Fibroblast of the aortic adventitia (primary cell): Measurements from ENCODE around the gene VSIR. TPM values are rescaled to one million over a fixed set of nuclear protein-coding genes. Genes with fewer than 3 reads are reported as not detected.

Experiments
- DNase-seq: peaks from one replicate; pipeline ENCODE4 v3.0.0-alpha.2; 2010; ENCODE audit warnings: low read depth
- H3K4me3 ChIP-seq: 2 replicates; pipeline ENCODE4 v1.5.1; 2011; ENCODE audit warnings: low read depth, mild to moderate bottlenecking, control low read depth, low read length, moderate library complexity
- total RNA-seq: library from RNA; depleted of rRNA; stranded (reverse); fragments of >200 nt; gene quantifications from 2 replicates; pipeline ENCODE4 v1.2.3, GENCODE V29; 2012; ENCODE audit warnings: low replicate concordance
- TF ChIP-seq, protein P1 (sequence below): IDR thresholded peaks from 2 replicates; pipeline ENCODE4 v1.5.1; 2011; ENCODE audit warnings: mild to moderate bottlenecking, low read length, control low read depth, inconsistent platforms; ENCODE audit not compliant: insufficient read depth

VSIR gene
- total RNA-seq, 1 donor = 16.9 TPM

DNA sequence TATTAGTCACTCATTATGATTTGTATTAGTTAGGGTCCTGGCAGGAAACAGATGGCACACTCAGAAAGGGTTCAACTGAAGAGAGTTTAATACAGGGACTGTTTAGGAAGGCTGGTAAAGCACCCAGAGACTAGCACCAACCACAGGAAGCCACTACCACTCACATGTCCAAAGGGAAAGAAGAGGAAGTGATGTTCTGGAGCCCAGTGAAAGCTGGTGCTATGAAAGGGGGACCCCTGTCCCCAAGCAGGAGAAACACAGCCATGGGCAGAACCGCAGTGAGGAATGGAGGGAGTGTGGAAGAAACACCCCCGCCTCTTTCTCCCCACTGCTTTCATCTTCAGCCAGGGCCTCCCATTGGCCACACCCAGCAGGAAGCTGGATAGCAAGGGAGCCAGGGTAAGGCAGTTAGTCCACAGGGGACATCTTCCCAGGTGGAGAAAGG, 3.2 kb upstream of the VSIR start:
- TF ChIP-seq, protein P1, sequence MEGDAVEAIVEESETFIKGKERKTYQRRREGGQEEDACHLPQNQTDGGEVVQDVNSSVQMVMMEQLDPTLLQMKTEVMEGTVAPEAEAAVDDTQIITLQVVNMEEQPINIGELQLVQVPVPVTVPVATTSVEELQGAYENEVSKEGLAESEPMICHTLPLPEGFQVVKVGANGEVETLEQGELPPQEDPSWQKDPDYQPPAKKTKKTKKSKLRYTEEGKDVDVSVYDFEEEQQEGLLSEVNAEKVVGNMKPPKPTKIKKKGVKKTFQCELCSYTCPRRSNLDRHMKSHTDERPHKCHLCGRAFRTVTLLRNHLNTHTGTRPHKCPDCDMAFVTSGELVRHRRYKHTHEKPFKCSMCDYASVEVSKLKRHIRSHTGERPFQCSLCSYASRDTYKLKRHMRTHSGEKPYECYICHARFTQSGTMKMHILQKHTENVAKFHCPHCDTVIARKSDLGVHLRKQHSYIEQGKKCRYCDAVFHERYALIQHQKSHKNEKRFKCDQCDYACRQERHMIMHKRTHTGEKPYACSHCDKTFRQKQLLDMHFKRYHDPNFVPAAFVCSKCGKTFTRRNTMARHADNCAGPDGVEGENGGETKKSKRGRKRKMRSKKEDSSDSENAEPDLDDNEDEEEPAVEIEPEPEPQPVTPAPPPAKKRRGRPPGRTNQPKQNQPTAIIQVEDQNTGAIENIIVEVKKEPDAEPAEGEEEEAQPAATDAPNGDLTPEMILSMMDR = no peak
- no peak for DNase-seq
- H3K4me3 ChIP-seq = no peak overlapping the region

DNA sequence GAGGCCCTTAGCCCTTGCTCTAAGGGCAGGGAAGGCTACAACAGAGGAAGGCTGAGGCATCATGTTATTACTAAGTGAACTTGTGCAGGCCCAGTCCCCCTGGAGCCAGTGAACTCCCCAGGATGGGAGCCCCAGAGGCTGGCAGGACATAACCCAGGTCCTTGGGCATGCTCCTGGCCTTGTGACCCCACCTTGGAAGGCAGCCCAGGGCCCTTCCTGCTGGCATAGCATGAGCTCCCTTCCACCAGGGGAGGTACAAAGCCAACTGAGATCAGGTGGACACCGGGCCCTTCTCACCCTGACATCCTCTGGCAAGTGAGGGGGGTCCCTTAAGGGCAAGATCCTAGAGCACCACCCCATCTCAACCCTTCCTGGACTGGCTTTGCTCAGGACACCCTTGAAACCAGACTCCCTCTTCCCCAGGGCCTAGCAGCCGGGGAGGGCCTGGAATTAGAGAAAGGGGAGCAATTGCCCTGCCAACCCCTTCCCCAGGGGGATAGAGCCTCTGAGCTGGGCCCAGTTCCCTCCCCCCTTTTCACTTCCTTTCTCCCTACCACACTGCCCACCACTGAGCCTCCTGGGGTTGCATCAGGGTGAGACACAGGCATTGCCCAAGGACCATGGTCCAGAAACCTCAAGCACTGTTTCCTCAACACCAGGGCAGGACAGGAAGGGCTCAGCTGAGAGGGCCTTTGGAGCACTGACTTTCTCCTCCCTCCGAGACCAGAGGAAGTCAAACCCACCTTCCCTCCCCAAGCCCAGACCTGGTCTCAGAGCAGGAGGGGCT, 1.8 kb upstream of the VSIR start:
- DNase-seq = no peak
- H3K4me3 ChIP-seq = no peak overlapping the region
- TF ChIP-seq, protein P1 = no peak

GRCh38 chr10:71772832-71773220, 494 bp downstream of the VSIR start:
- TF ChIP-seq, protein P1 = no peak
- H3K4me3 ChIP-seq = peak overlapping the region; percentile 90
- no peak for DNase-seq

- TF ChIP-seq, protein P1 = no peak
- peak overlapping the region; percentile 90 for H3K4me3 ChIP-seq
- peak; percentile 87 for DNase-seq
These were observed 1.3 kb downstream of the VSIR start for GRCh38 chr10:71771821-71772617.

DNA sequence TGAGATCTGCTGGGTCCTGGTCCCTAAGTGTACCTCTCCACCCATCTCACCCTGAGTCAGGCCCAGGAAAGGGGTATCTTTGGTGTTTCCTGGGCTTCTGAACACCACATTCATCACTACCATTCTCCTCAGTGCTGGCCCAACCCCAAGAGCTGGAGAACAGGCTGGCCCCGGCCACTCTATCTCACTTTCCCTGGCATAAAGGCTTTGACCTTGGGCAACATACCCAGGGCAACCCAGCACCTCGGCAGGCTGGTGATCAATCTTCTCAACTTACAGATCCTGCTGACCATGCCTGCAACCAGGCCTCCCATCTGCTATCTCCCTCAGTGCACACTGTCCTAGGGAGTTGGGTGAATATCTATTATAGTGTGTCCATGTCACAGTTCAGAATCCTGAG, 2.1 kb downstream of the VSIR start:
- TF ChIP-seq, protein P1 = no peak
- H3K4me3 ChIP-seq = no peak overlapping the region
- DNase-seq = no peak

GRCh38 chr10:71770789-71771188, 2.5 kb downstream of the VSIR start:
- TF ChIP-seq, protein P1 = no peak
- DNase-seq = no peak
- no peak overlapping the region for H3K4me3 ChIP-seq
